ENCODE results near the gene PRKAG3. TPM values are rescaled to one million over a fixed set of nuclear protein-coding genes. Genes with fewer than 3 reads are reported as not detected.

The PRKAG3 gene
- not detected in 2 replicates for total RNA-seq

- DNase-seq (ENCODE audit: low read depth in 2 of 2), result no peak
Observed at GRCh38 chr2:218831378-218831990, at the start of gene PRKAG3. TSS of gene PRKAG3 (minus strand) at chr2:218831803.

- DNase-seq (ENCODE audit: low read depth in 2 of 2), result no peak
Observed at GRCh38 chr2:218880859-218881594, 49.4 kb upstream of the PRKAG3 start.

DNA sequence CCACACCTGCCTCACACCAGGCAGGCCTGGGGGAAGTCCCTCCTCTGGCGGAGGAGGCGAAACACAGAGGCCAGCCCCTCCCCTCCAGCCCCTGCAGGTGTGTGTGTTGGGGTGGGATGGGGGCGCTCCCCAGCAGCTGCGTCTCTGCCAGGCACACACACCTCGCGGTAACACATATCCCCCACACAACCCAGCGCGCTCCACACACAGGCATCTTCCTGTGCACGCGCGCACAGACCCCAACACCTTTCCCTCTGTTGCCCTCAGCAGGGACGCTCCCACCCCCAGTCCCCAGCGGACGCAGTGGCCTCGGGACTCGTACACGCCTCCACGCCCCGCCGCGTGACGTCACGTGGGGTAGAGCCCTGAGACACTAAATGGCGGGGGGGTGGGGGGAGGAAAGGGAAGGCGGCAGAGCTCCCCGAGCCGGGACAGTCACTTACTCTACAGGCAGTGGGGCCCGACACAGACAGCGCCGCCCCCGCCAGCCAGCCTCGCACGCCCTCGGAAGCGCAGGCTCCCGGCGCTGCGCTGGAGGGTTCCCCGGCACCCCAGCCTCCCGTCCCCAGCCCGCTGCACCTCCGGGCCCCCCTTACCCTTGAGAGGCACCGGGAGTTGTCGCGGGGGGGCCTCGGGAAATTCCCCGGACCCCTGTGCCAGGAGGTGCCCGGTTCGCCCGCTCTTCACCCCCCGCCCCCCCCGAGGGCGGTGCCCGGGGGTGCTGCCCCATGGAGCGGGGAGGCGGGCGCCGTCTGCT is 48.7 kb upstream of the PRKAG3 start, which contains the start of gene WNT10A:
TSS of gene WNT10A (plus strand) at position 751 of the 757 bp plus-strand sequence. CDS start 144 bp downstream, outside the sequence.
- DNase-seq (ENCODE audit: low read depth in 2 of 2), result no peak

- DNase-seq (ENCODE audit: low read depth in 2 of 2), result no peak
Observed at GRCh38 chr2:218879776-218880101, 48.1 kb upstream of the PRKAG3 start.

- no peak for DNase-seq (ENCODE audit: low read depth in 2 of 2)
Observed at GRCh38 chr2:218878926-218879761, 47.5 kb upstream of the PRKAG3 start.

- DNase-seq (ENCODE audit: low read depth in 2 of 2), result no peak
Observed at GRCh38 chr2:218878486-218878885, 46.9 kb upstream of the PRKAG3 start.

DNA sequence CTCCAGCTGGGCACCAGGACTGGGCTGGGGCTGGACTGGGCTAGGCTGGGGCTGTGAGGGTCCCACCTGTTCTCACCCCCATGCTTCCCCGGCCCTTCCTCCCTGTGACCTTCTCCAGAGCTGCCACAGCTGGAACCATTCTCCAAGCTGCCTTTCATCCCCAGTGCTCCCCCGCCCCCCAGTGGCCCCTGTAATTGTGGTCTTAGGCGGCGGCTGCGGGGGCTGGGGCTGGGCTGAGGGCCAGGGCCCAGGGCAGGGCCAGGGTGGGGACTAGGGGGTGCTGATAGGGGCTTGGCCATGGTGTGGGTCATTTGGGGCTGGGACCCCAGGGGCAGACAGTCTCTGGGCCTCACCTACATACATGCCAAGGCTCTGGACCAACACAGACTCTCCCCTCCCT is 46.3 kb upstream of the PRKAG3 start:
- DNase-seq (ENCODE audit: low read depth in 2 of 2), result no peak

DNA sequence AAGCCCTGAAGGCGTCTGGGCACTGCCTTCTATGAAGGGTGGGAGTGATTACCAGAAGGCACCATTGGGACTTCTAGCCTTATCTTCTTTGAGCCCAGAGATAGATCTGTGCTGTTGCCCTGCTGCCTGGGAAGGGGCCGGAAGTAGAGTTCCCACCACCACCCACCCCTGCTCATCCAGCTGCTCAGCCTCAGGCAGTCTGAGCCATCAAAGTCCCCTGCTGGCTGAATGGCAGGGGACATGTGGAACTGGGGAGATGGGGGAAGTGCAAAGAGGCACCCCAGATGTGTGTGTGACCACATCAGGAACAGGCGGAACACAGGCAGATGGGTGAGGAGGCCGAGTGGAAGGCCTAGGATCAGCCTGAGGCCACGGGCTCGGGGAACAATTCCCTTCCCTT is 45.7 kb upstream of the PRKAG3 start:
- no peak for DNase-seq (ENCODE audit: low read depth in 2 of 2)

DNA sequence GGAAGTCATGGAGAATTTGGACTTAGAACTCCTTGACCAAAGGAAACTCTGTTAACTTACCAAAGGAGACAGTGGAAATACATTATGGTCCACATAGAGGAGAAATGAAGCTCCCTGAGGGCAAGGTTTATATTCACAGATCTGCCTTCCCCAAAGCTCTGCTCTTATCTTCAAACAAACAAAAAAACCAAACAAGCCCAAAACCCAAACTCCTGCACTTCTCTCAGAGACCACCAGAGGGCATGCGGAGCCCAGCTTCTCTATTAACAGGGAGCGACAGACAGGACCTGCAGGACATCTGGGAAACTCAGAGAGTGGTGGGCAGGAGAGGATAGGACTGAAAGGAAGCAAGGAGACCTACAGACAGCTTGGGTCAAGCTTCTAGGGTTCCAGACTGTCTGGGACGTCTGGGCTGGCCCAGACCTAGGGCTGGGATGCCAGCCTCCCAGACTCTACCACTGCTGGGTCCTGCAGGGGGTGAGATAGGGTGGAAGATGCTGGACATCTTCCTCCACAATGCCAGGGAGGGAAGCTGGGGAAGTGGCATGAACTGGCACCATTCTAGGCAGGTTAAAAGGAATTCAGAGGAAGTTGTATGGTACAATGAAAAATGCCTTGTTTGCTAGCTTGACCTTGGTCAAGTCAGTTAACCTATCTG is 45.1 kb upstream of the PRKAG3 start:
- DNase-seq (ENCODE audit: low read depth in 2 of 2), result peak; percentile 29 to 63

DNA sequence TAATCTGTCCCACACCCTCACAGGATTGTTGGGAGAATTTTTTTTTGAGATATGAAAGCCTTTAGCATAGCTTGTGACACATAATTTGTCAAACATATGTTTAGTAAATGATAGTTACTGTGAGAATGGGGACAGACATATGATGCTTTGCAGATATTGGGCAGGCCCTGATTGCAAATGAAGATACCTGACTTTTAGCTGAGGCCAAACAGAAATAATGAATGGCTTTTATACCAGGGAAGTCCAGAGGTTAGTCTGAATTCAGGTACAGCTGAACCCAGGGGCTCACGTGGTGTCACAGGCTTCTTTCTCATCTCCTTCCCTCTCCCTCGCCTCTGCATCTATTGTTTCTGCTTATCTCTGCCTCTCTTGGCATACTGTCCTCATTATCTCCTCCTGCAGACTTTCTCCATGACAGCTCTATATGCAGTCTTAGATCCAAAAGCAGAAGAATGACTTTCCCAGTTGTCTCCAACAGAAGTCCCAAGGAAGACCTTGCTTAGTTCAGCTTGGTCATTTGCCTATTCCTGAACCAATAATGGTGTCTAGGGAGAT is 44.2 kb upstream of the PRKAG3 start:
- DNase-seq (ENCODE audit: low read depth in 2 of 2), result no peak

DNA sequence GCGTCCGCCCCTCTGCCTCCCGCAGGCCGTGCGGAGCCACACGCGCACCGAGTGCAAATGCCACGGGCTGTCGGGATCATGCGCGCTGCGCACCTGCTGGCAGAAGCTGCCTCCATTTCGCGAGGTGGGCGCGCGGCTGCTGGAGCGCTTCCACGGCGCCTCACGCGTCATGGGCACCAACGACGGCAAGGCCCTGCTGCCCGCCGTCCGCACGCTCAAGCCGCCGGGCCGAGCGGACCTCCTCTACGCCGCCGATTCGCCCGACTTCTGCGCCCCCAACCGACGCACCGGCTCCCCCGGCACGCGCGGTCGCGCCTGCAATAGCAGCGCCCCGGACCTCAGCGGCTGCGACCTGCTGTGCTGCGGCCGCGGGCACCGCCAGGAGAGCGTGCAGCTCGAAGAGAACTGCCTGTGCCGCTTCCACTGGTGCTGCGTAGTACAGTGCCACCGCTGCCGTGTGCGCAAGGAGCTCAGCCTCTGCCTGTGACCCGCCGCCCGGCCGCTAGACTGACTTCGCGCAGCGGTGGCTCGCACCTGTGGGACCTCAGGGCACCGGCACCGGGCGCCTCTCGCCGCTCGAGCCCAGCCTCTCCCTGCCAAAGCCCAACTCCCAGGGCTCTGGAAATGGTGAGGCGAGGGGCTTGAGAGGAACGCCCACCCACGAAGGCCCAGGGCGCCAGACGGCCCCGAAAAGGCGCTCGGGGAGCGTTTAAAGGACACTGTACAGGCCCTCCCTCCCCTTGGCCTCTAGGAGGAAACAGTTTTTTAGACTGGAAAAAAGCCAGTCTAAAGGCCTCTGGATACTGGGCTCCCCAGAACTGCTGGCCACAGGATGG is 42.0 kb upstream of the PRKAG3 start:
- no peak for DNase-seq (ENCODE audit: low read depth in 2 of 2)

DNA sequence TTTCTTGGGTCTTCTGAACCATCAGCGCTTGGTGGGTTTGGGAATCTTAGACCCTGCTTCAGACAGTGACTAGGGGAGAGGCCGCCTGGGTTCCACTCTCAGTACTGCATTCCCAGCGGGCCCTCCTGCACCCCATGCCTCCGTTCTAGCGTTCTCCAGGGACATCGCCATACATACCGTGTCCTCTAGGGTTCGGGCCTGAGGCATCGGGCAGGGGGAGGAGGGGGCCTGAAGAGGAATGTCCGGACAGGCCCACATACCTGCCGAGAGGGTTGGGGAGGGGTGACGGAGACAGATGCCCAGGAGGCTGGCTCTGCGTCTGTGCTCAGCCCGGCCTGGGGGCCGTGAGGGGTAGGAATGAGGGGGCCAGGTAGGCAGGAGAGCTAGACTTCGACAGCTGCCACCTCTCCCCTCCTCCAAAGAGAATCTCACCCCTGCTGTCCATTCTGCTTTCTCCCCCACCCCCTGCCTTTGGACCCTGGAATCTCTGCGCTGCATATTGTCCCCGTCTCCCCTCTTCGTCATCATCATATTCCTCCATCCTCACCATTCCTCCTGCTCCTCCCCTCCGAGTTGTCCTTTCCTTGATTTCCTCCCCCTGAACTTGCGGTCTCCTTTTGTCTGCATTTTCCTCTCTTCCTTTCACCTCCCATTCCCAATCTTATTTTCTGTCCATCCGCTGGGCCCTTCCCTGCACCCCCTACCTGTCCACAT is 41.2 kb upstream of the PRKAG3 start:
- no peak for DNase-seq (ENCODE audit: low read depth in 2 of 2)

DNA sequence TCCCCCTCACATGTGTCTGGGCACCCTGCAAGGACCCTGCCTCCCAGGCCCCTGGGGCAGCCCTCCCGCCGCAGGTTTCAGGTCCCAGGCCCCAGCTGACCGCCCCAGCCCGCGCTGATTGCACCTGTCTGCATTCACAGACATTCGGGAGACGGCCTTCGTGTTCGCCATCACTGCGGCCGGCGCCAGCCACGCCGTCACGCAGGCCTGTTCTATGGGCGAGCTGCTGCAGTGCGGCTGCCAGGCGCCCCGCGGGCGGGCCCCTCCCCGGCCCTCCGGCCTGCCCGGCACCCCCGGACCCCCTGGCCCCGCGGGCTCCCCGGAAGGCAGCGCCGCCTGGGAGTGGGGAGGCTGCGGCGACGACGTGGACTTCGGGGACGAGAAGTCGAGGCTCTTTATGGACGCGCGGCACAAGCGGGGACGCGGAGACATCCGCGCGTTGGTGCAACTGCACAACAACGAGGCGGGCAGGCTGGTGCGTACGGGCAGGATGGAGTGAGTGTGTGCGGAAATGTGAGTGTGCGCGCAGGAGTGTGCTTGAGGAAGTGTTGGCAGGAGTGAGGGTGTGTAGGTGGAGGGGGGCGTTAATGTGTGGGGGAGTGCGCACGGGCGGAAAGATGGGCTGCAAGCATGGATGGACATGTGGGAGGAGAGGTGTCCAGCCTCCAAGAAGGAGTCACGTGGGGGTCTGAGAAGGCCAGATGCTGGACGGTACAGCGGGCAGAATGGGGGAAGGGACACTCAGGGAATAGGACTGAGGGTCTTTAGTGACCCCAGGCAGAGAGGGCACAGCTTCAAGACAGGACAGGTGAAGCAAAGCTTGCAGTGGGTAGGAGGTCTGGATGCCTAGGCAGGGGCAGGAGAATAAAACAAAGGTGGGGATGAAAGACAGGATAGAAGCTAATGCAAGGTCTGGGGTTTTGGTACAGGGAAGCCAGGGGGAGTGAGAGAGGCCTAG is 40.0 kb upstream of the PRKAG3 start:
- no peak for DNase-seq (ENCODE audit: low read depth in 2 of 2)

GRCh38 chr2:218870984-218871344 is 39.4 kb upstream of the PRKAG3 start:
- no peak for DNase-seq (ENCODE audit: low read depth in 2 of 2)

DNA sequence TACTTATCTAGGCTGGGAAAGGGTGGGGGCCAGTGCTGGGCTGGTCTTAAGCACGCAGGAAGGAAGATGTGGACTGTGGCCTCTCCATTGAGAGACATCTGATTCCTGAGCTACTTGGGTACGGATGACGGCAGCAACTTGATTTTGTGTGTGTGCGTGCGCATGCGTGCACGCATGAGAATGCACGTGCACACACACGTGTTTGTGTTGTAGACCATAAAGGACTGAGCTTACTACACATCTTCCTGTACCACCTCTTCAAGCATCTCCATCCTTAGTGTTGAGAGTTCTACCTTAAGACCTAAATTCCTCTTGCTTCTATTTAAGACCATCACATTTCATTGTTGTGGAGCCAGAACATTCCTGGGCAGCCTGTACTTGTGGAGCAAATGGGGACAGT is 37.5 kb upstream of the PRKAG3 start:
- no peak for DNase-seq (ENCODE audit: low read depth in 2 of 2)

DNA sequence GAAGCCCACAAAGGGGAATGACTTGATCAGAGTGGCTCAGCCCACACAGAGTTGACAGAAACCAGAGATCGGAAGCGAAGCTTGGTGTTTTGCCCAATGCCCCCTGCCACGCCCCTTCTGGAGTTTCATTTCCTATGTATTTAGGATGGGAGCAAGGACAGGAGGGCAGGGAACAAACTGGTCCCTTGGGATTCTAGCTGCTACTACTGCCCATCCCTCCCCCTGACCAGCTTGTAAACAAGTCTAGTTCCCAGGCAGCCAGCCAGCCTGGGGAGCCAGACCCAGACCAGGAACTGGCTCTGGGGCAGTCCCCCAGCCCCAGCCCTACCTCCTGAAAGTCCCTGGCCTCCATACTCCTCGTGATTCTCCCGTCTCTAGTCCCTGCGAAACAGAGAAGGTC is 36.3 kb upstream of the PRKAG3 start:
- no peak for DNase-seq (ENCODE audit: low read depth in 2 of 2)

GRCh38 chr2:218865999-218866398 is 34.4 kb upstream of the PRKAG3 start:
- no peak for DNase-seq (ENCODE audit: low read depth in 2 of 2)

DNA sequence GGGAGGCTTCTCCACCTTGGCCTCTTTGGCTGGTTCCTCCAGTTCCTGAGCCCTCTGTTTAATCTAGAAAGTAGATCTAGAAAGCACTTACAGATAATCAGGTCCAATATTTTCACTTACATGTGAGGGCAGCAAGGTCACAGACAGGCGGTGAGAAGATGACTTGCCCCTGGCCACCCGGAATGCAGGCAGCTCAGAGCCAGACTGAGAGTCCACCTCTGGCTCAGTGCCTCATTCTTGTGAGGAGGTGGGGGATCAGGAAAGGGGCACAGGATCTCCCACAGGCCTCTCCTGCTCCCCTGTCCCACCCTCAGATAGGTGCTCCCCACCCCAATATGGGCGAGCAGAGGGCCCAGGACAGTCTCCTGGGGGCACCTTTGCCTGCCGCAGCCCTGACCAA is 33.8 kb upstream of the PRKAG3 start:
- no peak for DNase-seq (ENCODE audit: low read depth in 2 of 2)

All from dermis microvascular lymphatic vessel endothelial cell (primary cell).